HepG2 (cell line): Measurements from ENCODE around the gene FHDC1. TPM values are rescaled to one million over a fixed set of nuclear protein-coding genes. Genes with fewer than 3 reads are reported as not detected.

ENCODE experiments used
- ATAC-seq: fragments of 200-7000 bp; cut with Tn5 transposase; 3 replicates; pipeline ENCODE4 v1.9.1; 2020; ENCODE audit warnings: mild to moderate bottlenecking, moderate library complexity
- BruUV-seq: library from RNA; stranded (reverse); fragments of 400-500 nt; replicated peaks from 2 replicates; lab custom pipeline; 2021; lab: Mats Ljungman, UMichigan
- CTCF ChIA-PET: fragments of 300-600 bp; formaldehyde crosslinking; extraction: SDS; loops from one replicate; lab custom pipeline; 2021; ENCODE audit warnings: low total read pairs, inconsistent platforms, low intra/inter-chr PET ratio; lab: Yijun Ruan, JAX
- POLR2A ChIA-PET: fragments of 350-600 bp; sonication (Branson Sonifier 250); formaldehyde crosslinking; loops from one replicate; lab custom pipeline; 2020; ENCODE audit warnings: antibody characterized with exemption, inconsistent platforms; lab: Yijun Ruan, JAX
- DNase-seq: peaks from one replicate; pipeline ENCODE4 v3.0.0-alpha.2; 2015; ENCODE audit warnings: low spot score
- FAIRE-seq: peaks from 3 replicates; lab custom pipeline; 2011; peaks lifted over from hg19 to GRCh38; lab: Jason Lieb, UNC
- H2AFZ ChIP-seq: one replicate; pipeline ENCODE4 v1.6.1; 2011; ENCODE audit warnings: low read length, inconsistent platforms
- H3K27ac ChIP-seq: fragments of 300-600 bp; 3 replicates; pipeline ENCODE4 v1.8.0; 2011; ENCODE audit warnings: mixed run types, mild to moderate bottlenecking, mixed read lengths, low read length, inconsistent platforms; ENCODE audit not compliant: insufficient read depth; ENCODE audit errors: extremely low read length
- H3K27me3 ChIP-seq, 2 experiments: fragments of 200-600 bp in 1 of 2; 2 replicates in 1 of 2; 3 replicates in 1 of 2; pipeline versions ENCODE4 v1.6.0 to v1.8.0; 2011; ENCODE audit warnings: low read length in 2 of 2, mild to moderate bottlenecking in 2 of 2, moderate library complexity in 2 of 2, inconsistent platforms in 1 of 2; ENCODE audit not compliant: insufficient read depth in 2 of 2, control insufficient read depth in 1 of 2
- H3K36me3 ChIP-seq, 2 experiments: fragments of 200-600 bp in 1 of 2; replicated peaks in 1 of 2; 2 replicates in 1 of 2; 3 replicates in 1 of 2; pipeline versions ENCODE4 v1.5.1 to v1.8.0; 2011; ENCODE audit warnings: low read length in 2 of 2, inconsistent platforms in 1 of 2; ENCODE audit not compliant: insufficient read depth in 2 of 2, control insufficient read depth in 1 of 2
- H3K4me1 ChIP-seq: 2 replicates; pipeline ENCODE4 v1.5.1; 2012; ENCODE audit warnings: low read length, inconsistent platforms; ENCODE audit not compliant: insufficient read depth
- H3K4me2 ChIP-seq: 2 replicates; pipeline ENCODE4 v1.6.0; 2011; ENCODE audit warnings: low read depth, low read length, inconsistent platforms
- H3K4me3 ChIP-seq, 3 experiments: fragments of 200-600 bp in 1 of 3; sonication (generic), shearing (Covaris generic) in 1 of 3; replicated peaks in 1 of 3; 2 replicates each; pipeline ENCODE4 v1.5.1; 2011 to 2016; ENCODE audit warnings: low read length in 3 of 3, inconsistent platforms in 2 of 3, low read depth in 2 of 3, mild to moderate bottlenecking in 2 of 3, control low read depth in 1 of 3, mixed read lengths in 1 of 3; ENCODE audit not compliant: insufficient read depth in 1 of 3
- H3K79me2 ChIP-seq: one replicate; pipeline ENCODE4 v1.6.1; 2011; ENCODE audit warnings: low read length, inconsistent platforms; ENCODE audit not compliant: insufficient read depth
- H3K9ac ChIP-seq: 2 replicates; pipeline ENCODE4 v1.6.0; 2011; ENCODE audit warnings: mild to moderate bottlenecking, low read depth, low read length, inconsistent platforms; ENCODE audit not compliant: insufficient read depth
- H3K9me3 ChIP-seq: 2 replicates; pipeline ENCODE4 v1.5.1; 2012; ENCODE audit warnings: mild to moderate bottlenecking, low read length
- H4K20me1 ChIP-seq: 2 replicates; pipeline ENCODE4 v1.6.0; 2011; ENCODE audit warnings: inconsistent platforms, mild to moderate bottlenecking, low read length, moderate library complexity; ENCODE audit not compliant: insufficient read depth
- ATF5 ChIP-seq: sonication (generic); formaldehyde crosslinking; IDR thresholded peaks from 2 replicates; pipeline ENCODE4 v1.4.0; 2020; ENCODE audit warnings: mild to moderate bottlenecking, low read depth, missing genetic modification reagents
- ATF6 ChIP-seq: sonication (generic); formaldehyde crosslinking; conservative IDR thresholded peaks from 2 replicates; pipeline ENCODE4 v1.4.0; 2020; ENCODE audit warnings: missing genetic modification reagents
- FOXK1 ChIP-seq: sonication (generic); formaldehyde crosslinking; IDR thresholded peaks from 2 replicates; pipeline ENCODE4 v1.4.0; 2020; ENCODE audit warnings: low read depth, missing genetic modification reagents, borderline replicate concordance
- HDAC1 ChIP-seq: sonication (generic); formaldehyde crosslinking; IDR thresholded peaks from 2 replicates; pipeline ENCODE4 v1.5.1; 2020; ENCODE audit warnings: mild to moderate bottlenecking, missing genetic modification reagents
- HIVEP1 ChIP-seq: sonication (generic); formaldehyde crosslinking; IDR thresholded peaks from 2 replicates; pipeline ENCODE4 v1.4.0; 2020; ENCODE audit warnings: mild to moderate bottlenecking, missing genetic modification reagents
- MIXL1 ChIP-seq: IDR thresholded peaks from 2 replicates; pipeline ENCODE4 v1.6.1; 2016
- MYPOP ChIP-seq: sonication (generic); formaldehyde crosslinking; IDR thresholded peaks from 2 replicates; pipeline ENCODE4 v1.8.1; 2023; ENCODE audit warnings: mild to moderate bottlenecking, moderate library complexity, missing genetic modification reagents
- SMARCE1 ChIP-seq: fragments of 450-650 bp; IDR thresholded peaks from 2 replicates; pipeline ENCODE4 v1.6.1; 2017; ENCODE audit warnings: borderline replicate concordance
- TBX2 ChIP-seq: sonication (generic); formaldehyde crosslinking; IDR thresholded peaks from 2 replicates; pipeline ENCODE4 v1.5.0; 2020; ENCODE audit warnings: missing genetic modification reagents, mild to moderate bottlenecking, borderline replicate concordance
- ZNF30 ChIP-seq: sonication (generic); formaldehyde crosslinking; IDR thresholded peaks from 2 replicates; pipeline ENCODE4 v1.5.0; 2020; ENCODE audit warnings: mild to moderate bottlenecking, missing genetic modification reagents
- ZNF580 ChIP-seq: IDR thresholded peaks from 2 replicates; pipeline ENCODE4 v1.6.1; 2016; ENCODE audit warnings: low read depth, borderline replicate concordance
- whole genome bisulfite sequencing: methylation state at CpG from one replicate; pipeline ENCODE4 v1.1.6; 2017; ENCODE audit warnings: low lambda C conversion rate; 5-methylcytosine and 5-hydroxymethylcytosine counted together
- in situ Hi-C: cut with HindIII; loops from 2 replicates; pipeline ENCODE4 v1.10.0; 2017; ENCODE audit warnings: low pct_unique_long_range_greater_than_20kb; ENCODE audit not compliant: extremely low pct_ligation_motif_present
- intact Hi-C: fragments of 100-400 bp; cut with micrococcal nuclease; formaldehyde crosslinking; loops from one replicate; pipeline ENCODE4 v1.10.0; 2022; ENCODE audit not compliant: unreplicated experiment
- polyA plus RNA-seq, 8 experiments: library from polyadenylated mRNA; depleted of rRNA in 3 of 8; stranded (reverse) in 7 of 8; unstranded in 1 of 8; fragments of >200 nt; fragmentation: Illumina TruSeq in 4 of 8; extraction: Trizol in 4 of 8; gene quantifications; 2 replicates each; pipeline versions ENCODE4 v1.2.1 to v1.2.3, GENCODE V29; 2011 to 2016; ENCODE audit warnings: low read depth in 4 of 8, missing spikeins in 1 of 8, mixed read lengths in 1 of 8; ENCODE audit not compliant: insufficient read depth in 1 of 8
- total RNA-seq, 5 experiments: library from RNA; depleted of rRNA; stranded (reverse); fragments of >200 nt; fragmentation: Illumina TruSeq; extraction: Trizol; gene quantifications; 2 replicates each; pipeline ENCODE4 v1.2.3, GENCODE V29; 2016; ENCODE audit warnings: low read depth in 1 of 5
- TF ChIP-seq, protein P1 (sequence below): sonication (generic); formaldehyde crosslinking; IDR thresholded peaks from 2 replicates; pipeline ENCODE4 v1.8.0; 2022; ENCODE audit warnings: mild to moderate bottlenecking, missing genetic modification reagents; ENCODE audit not compliant: insufficient replicate concordance
- TF ChIP-seq, protein P2 (sequence below): sonication (generic); formaldehyde crosslinking; IDR thresholded peaks from 2 replicates; pipeline ENCODE4 v1.8.1; 2023; ENCODE audit warnings: mild to moderate bottlenecking, inconsistent platforms, moderate library complexity, missing genetic modification reagents, borderline replicate concordance

The FHDC1 gene
- total and polyA plus RNA-seq, 2 of the 13 experiments (the other 11 are each of a cell fraction or from before 2014, with no cell fraction given), result 0.07 to 0.15 TPM

DNA sequence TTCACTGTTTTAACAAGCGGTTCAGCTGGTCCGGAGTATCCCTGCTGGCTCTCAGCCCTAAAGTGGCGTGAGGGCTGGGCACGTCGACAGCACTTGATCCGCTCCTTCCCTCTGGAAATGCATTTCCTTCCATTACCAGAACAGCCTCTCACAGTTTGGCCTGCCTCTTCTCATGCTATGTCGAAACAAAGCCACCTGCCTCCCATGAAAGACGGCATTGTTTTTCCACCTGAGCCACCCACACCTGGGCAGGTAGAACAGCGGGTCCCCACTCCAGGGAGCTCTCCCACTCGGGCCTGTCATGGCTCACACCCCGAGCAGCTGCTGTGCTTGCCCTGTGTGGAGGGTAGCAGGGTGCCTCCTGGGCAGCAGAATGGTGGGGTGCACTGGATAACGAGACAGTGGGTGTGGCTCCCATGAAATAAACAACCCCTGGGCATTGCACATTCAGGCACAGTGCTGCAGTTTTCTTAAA lies 86.2 kb downstream of the FHDC1 start (continued):
- no peak for TF ChIP-seq ATF6 (CRISPR knock-in tag)
- TF ChIP-seq, protein P1, sequence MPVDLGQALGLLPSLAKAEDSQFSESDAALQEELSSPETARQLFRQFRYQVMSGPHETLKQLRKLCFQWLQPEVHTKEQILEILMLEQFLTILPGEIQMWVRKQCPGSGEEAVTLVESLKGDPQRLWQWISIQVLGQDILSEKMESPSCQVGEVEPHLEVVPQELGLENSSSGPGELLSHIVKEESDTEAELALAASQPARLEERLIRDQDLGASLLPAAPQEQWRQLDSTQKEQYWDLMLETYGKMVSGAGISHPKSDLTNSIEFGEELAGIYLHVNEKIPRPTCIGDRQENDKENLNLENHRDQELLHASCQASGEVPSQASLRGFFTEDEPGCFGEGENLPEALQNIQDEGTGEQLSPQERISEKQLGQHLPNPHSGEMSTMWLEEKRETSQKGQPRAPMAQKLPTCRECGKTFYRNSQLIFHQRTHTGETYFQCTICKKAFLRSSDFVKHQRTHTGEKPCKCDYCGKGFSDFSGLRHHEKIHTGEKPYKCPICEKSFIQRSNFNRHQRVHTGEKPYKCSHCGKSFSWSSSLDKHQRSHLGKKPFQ, result no peak
- TF ChIP-seq ATF5 (CRISPR knock-in tag), result no peak
- TF ChIP-seq TBX2 (CRISPR knock-in tag), result no peak

GRCh38 chr4:153023139-153023538 lies 87.0 kb downstream of the FHDC1 start:
- ATAC-seq (peak; percentile 23; the same call in 2 of the 3 replicates), DNase-seq (no peak), FAIRE-seq (no peak)
- in situ Hi-C loops (no loop called here), intact Hi-C loops (no loop called here)
- 28% methylated on average over 3 of the region's 3 CpGs for WGBS
- no TSS peak for BruUV-seq
- H3K4me3 ChIP-seq, result no peak overlapping the region
- no peaks in the 10 kb centered on the region for H3K36me3 ChIP-seq
- no peak overlapping the region for H3K9ac ChIP-seq
- H3K4me1 ChIP-seq, result peaks cover 14% of the 10 kb centered on the region
- no peaks in the 10 kb centered on the region for H3K9me3 ChIP-seq
- TF ChIP-seq FOXK1, result no peak
- no peak for TF ChIP-seq TBX2 (CRISPR knock-in tag)
- TF ChIP-seq HIVEP1 (CRISPR knock-in tag), result no peak
- TF ChIP-seq, protein P2, sequence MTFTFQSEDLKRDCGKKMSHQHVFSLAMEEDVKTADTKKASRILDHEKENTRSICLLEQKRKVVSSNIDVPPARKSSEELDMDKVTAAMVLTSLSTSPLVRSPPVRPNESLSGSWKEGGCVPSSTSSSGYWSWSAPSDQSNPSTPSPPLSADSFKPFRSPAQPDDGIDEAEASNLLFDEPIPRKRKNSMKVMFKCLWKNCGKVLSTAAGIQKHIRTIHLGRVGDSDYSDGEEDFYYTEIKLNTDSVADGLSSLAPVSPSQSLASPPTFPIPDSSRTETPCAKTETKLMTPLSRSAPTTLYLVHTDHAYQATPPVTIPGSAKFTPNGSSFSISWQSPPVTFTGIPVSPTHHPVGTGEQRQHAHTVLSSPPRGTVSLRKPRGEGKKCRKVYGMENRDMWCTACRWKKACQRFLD (CRISPR knock-in tag), result no peak
- no peak for TF ChIP-seq ZNF580
- TF ChIP-seq HDAC1 (CRISPR knock-in tag), result no peak
- TF ChIP-seq MYPOP (CRISPR knock-in tag), result no peak
- no peak for TF ChIP-seq SMARCE1
- no peak for TF ChIP-seq MIXL1
- TF ChIP-seq ZNF30 (CRISPR knock-in tag), result no peak
- ChIA-PET POLR2A (no interaction called here), CTCF (no interaction called here)
- no peak overlapping the region for H3K4me2 ChIP-seq
- peaks cover 0 to 10% of the 10 kb centered on the region in 2 experiments; a peak in 2 of 5 replicates for H3K27me3 ChIP-seq
- no peak overlapping the region for H3K27ac ChIP-seq
- H4K20me1 ChIP-seq, result no peaks in the 10 kb centered on the region
- no peak overlapping the region for H2AFZ ChIP-seq
- no peaks in the 10 kb centered on the region for H3K79me2 ChIP-seq
